Fibroblast of villous mesenchyme (primary cell): ENCODE results near the gene MAST3. TPM values are rescaled to one million over a fixed set of nuclear protein-coding genes. Genes with fewer than 3 reads are reported as not detected.

Experiments used
- DNase-seq: peaks from one replicate; pipeline ENCODE4 v3.0.0-alpha.2; 2010; ENCODE audit warnings: low read depth
- H3K4me3 ChIP-seq: 2 replicates; pipeline ENCODE4 v1.5.1; 2011; ENCODE audit warnings: low read depth, mild to moderate bottlenecking, low read length
- total RNA-seq: library from RNA; depleted of rRNA; stranded (reverse); fragments of >200 nt; gene quantifications from 2 replicates; pipeline ENCODE4 v1.2.3, GENCODE V29; 2012
- TF ChIP-seq, protein P1 (sequence below): IDR thresholded peaks from 2 replicates; pipeline ENCODE4 v1.5.1; 2012; ENCODE audit warnings: low read depth, mild to moderate bottlenecking, low read length; ENCODE audit not compliant: insufficient read depth

Gene MAST3
- total RNA-seq, 1 donor: 3.0 TPM

DNA sequence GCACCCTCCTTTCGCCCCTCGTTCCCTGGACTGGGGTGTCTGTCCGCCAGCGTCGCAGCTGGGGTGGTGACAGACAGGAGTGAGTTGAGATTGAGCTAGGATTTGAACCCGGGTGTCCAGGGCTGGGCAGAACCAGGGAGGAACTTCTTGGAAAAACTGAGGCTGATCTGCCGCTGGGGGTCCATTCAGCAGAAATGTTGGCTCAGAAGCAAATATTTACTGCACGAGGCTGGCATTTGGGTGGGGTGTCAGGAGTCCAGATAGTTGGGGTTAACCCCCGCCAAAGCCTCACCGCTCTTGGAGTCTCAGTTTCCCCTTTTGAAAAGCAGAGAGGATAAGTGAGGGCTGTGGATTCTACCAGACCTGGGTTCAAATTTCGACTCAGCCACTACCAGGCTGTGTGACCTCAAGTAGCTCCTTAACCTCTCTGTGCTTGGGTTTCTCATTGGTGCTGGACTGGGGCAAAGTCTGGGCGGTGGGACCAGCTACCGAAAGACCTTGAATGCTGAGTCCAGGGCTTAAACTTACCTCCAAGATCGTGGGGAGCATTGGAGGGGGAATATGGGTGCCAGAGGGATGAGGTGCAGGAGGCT lies 20.9 kb downstream of the MAST3 start:
- TF ChIP-seq, protein P1, sequence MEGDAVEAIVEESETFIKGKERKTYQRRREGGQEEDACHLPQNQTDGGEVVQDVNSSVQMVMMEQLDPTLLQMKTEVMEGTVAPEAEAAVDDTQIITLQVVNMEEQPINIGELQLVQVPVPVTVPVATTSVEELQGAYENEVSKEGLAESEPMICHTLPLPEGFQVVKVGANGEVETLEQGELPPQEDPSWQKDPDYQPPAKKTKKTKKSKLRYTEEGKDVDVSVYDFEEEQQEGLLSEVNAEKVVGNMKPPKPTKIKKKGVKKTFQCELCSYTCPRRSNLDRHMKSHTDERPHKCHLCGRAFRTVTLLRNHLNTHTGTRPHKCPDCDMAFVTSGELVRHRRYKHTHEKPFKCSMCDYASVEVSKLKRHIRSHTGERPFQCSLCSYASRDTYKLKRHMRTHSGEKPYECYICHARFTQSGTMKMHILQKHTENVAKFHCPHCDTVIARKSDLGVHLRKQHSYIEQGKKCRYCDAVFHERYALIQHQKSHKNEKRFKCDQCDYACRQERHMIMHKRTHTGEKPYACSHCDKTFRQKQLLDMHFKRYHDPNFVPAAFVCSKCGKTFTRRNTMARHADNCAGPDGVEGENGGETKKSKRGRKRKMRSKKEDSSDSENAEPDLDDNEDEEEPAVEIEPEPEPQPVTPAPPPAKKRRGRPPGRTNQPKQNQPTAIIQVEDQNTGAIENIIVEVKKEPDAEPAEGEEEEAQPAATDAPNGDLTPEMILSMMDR: no peak
- peak overlapping the region; percentile 62 for H3K4me3 ChIP-seq
- no peak for DNase-seq

DNA sequence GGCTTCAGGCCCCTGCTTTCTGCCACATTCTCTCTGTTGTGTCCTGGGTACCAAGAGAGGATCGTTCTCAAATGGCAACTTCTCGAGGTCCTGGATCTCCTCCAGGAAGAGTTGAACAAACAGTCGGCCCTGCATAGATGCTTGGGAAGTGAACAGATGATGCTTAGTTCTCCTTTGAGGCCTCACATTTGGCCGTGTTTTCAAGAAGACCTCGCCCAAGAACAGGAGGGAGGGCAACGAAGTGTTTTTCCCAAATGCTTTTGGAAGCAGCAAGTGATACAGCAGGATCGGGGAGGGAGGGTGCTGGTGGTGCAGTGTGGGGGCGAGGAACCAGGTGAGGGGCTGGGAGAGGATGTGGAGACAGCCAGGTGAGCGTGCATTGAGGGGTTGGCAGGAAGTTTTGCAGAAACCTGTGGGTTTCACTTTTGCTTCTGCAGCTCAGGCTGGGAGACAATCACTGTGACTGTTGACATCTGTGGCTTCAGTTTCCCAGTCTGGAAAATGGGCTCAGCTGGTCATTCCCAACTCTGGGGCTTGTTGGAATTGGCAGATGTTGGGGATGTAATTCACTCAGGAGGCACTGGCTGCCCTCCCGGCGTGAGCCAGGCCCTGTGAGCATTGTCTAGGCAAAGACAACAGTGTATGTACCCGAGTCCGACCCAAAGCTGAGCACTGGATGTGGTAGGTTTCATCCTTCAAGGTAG lies 21.6 kb downstream of the MAST3 start:
- no peak for DNase-seq
- TF ChIP-seq, protein P1: no peak
- no peak overlapping the region for H3K4me3 ChIP-seq

DNA sequence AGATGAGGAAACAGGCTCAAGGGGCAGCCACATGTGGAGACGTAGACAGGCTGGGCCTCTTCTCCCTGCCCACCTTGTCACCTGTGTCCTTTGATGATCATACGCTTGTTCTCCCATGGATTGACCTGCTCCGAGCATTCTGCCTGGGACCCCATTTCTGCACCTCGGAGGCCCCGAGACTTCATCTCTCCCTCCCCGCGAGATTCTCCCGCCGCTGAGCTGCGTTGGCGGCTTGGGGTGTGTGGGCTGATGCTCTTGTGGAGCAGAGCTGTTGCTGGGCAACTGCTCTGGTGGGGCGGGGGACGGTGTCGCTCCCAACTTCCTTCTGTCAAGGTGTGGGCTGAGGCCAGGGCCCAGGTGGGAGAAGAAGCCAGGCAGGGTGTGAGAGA lies 22.1 kb downstream of the MAST3 start:
- H3K4me3 ChIP-seq: no peak overlapping the region
- TF ChIP-seq, protein P1: no peak
- DNase-seq: no peak

DNA sequence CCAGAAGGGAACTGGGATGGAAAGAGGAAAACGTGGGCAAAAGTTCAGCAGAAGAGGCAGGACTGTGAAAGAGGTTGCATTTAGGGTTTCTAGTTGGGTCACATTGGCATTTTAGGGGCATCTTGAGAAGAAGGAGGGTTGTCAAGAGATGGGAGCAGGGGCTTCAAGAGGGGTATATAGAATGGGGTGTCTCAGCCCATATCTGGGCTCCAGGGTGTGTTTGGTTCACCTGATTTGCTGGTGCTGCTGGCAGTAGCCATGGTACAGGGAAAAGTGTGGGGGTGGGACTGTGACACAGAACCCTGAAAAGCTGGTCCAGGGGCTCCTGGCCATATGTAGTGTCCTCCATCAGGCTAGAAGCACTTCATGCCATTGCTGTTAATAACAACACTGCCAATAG lies 22.5 kb downstream of the MAST3 start:
- H3K4me3 ChIP-seq: no peak overlapping the region
- DNase-seq: no peak
- TF ChIP-seq, protein P1: no peak

DNA sequence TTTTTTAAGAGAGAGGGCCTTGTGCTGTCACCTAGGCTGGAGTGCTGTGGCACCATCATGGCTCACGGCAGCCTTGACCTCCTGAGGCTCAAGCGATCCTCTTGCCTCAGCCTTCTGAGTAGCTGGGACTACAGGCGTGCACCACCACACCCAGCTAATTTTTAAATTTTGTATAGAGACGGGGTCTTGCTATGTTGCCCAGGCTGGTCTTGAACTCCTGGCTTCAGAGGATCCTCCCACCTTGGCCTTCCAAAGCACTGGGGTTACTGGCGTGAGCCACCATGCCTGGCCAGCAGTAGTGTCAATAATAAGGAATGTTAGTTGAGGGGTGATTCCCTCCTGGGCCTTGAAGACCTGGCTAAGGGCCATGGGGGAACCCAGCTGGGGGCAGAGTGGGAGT lies 23.6 kb downstream of the MAST3 start:
- no peak overlapping the region for H3K4me3 ChIP-seq
- DNase-seq: no peak
- TF ChIP-seq, protein P1: no peak

DNA sequence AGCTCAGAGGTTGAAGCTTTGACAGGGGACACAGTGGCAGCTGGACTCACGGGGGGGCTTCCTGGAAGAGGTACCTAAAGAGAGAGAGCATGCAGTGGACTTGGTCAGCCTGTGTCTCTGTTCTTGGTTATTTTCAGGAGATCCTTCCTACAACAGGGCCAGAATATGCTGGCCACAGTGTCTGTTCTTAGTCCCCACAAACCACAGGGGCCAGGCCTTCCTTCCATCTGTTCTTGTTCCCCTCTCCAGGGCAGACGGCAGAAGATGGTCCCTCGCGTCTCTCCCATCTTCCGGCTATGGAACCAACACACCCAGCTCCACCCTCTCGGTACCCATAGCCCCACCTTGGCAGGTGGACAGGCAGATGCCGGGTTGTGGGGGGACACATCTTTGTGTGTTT lies 24.8 kb downstream of the MAST3 start:
- TF ChIP-seq, protein P1: no peak
- DNase-seq: no peak
- H3K4me3 ChIP-seq: no peak overlapping the region
